GM21717 (cell line): ENCODE data around the gene FOCAD.
A peak's percentile ranks its signal among the peaks of the same experiment; 100 is the strongest.
"Not testable (repeated sequence)": the region's sequence is repeated elsewhere in the genome, so short reads cannot be mapped to it uniquely, and the experiment has no call there.

ENCODE experiments used
- ATAC-seq: cut with Tn5 transposase; IDR thresholded peaks from one replicate; pipeline ENCODE4 v1.9.1; 2021; ENCODE audit warnings: mild to moderate bottlenecking, moderate library complexity; ENCODE audit not compliant: unreplicated experiment

FOCAD gene

GRCh38 chr9:20945269-20945668 lies 261.2 kb downstream of the FOCAD start:
- no peak for ATAC-seq

GRCh38 chr9:20945856-20946255 lies 261.8 kb downstream of the FOCAD start:
- no peak for ATAC-seq

GRCh38 chr9:20948703-20949102 lies 264.6 kb downstream of the FOCAD start:
- no peak for ATAC-seq

- no peak for ATAC-seq
Observed at GRCh38 chr9:20950707-20951106, 266.6 kb downstream of the FOCAD start.

- ATAC-seq: no peak
Observed at GRCh38 chr9:20962536-20963225, 278.6 kb downstream of the FOCAD start.

- no peak for ATAC-seq
Observed at GRCh38 chr9:20972684-20973083, 288.6 kb downstream of the FOCAD start.

- not testable (repeated sequence) for ATAC-seq
Observed at GRCh38 chr9:20973246-20973947, 289.3 kb downstream of the FOCAD start.

- ATAC-seq: not testable (repeated sequence)
Observed at GRCh38 chr9:20974191-20974938, 290.3 kb downstream of the FOCAD start.

- no peak for ATAC-seq
Observed at GRCh38 chr9:20978249-20978648, 294.2 kb downstream of the FOCAD start.

GRCh38 chr9:20980832-20981455 lies 296.9 kb downstream of the FOCAD start:
- peak; percentile 66 for ATAC-seq

- peak; percentile 6 for ATAC-seq
Observed at GRCh38 chr9:20981486-20981885, 297.4 kb downstream of the FOCAD start.

- no peak for ATAC-seq
Observed at GRCh38 chr9:20984506-20984905, 300.4 kb downstream of the FOCAD start.

GRCh38 chr9:20985851-20986600 lies 302.0 kb downstream of the FOCAD start:
- no peak for ATAC-seq

- ATAC-seq: no peak
Observed at GRCh38 chr9:20987521-20987920, 303.5 kb downstream of the FOCAD start.

- no peak for ATAC-seq
Observed at GRCh38 chr9:20988061-20988460, 304.0 kb downstream of the FOCAD start.

- ATAC-seq: no peak
Observed at GRCh38 chr9:20988671-20989315, 304.7 kb downstream of the FOCAD start.

GRCh38 chr9:20989923-20990341 lies 305.9 kb downstream of the FOCAD start:
- no peak for ATAC-seq

- no peak for ATAC-seq
Observed at GRCh38 chr9:20990867-20991266, 306.8 kb downstream of the FOCAD start.

- no peak for ATAC-seq
Observed at GRCh38 chr9:20994486-20994885, 310.4 kb downstream of the FOCAD start.

- ATAC-seq: no peak
Observed at GRCh38 chr9:20995616-20996015, 311.6 kb downstream of the FOCAD start.
